ENCODE measurements around the gene C2CD4D.

Gene C2CD4D

DNA sequence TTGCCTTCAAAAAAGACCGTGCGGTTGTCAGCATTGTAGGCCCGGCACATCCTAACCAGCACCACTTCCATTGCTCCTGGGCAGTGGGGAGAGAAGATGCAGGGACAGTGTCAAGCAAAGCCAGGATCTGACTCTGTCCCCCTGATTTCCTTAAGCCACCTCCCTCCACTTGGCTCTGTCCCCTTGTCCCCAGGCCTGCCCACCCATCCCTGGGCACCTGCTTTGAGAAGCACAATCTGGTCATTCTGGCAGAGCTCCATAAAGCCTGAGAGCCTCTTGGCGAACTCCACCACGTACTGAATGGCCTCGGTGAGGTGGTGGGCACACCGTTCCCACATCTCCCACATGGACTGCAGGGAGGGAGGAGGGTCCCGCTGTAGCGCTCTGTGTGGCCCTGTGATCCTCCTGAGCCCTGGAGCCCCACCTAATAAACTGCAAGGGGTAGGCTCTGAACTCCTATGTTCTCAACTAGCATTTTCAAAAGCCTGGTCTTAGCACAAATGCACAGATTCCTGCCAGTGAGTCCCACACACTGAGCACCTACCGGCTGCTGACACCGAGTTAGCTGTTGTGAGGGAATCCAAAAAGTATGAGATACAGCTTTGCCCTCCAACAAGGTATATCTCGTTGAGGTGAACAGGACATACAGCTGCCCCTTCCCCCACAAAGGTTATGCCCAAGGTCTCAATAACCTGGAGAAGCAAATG, 26.2 kb downstream of the C2CD4D start:
- DNase-seq (ENCODE audit: low read depth): no peak
- no peak for TF ChIP-seq CTCF (conservative IDR thresholded peaks at IDR 0.05; ENCODE audit: low read depth, low read length)
- H3K4me3 ChIP-seq (ENCODE audit: low read length): no peak overlapping the region

DNA sequence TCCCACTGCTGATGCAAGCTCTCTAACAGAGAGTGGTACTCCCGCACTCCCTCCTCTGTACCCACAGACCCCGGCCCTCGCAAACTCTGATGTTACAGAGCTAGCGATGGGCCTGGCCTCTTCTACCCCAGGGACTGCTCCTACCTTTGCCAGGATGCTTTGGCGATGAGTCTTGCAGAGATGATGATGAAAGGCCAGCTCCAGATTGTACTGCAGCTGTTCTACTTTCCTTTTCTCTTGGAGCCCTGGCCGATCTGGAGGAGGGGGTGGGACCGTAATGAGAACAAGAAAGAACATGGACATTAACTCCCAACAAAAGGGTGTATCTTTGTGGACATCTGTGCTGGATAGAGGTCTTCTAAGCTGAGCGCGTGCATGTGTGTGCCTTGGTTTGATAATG, 28.4 kb downstream of the C2CD4D start:
- no peak for TF ChIP-seq CTCF (conservative IDR thresholded peaks at IDR 0.05; ENCODE audit: low read depth, low read length)
- no peak for DNase-seq (ENCODE audit: low read depth)

DNA sequence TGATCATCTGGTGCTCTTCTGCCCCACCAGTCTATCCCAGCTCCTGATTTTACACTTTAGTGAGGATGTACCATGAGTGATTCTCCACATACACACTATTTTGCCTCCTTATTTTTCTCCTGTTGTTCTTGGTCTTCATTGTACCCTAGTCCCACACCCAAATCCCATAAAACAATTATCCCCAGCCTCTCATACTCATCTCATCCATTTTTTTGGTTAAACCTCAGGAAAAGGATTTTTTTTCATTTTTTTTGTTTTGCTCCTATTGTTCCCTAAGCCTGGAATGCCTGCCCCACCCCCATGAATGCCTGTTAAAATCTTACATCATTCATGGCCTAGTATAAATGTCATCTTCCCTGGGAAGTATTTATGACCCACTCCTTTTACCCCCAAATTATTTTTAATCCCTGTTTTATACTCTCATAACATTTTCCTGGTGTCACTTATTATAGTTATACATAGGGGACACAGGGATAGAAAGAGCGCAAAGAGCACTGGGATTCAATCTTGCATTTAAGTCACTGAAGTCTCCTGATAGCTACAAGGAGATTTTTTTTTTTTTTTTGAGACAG, 29.5 kb downstream of the C2CD4D start:
- no peak for DNase-seq (ENCODE audit: low read depth)
- no peak overlapping the region for H3K4me3 ChIP-seq (ENCODE audit: low read length)

More for the DNA sequence above, 28.4 kb downstream of the C2CD4D start:
- H3K4me3 ChIP-seq (ENCODE audit: low read length): no peak overlapping the region

DNA sequence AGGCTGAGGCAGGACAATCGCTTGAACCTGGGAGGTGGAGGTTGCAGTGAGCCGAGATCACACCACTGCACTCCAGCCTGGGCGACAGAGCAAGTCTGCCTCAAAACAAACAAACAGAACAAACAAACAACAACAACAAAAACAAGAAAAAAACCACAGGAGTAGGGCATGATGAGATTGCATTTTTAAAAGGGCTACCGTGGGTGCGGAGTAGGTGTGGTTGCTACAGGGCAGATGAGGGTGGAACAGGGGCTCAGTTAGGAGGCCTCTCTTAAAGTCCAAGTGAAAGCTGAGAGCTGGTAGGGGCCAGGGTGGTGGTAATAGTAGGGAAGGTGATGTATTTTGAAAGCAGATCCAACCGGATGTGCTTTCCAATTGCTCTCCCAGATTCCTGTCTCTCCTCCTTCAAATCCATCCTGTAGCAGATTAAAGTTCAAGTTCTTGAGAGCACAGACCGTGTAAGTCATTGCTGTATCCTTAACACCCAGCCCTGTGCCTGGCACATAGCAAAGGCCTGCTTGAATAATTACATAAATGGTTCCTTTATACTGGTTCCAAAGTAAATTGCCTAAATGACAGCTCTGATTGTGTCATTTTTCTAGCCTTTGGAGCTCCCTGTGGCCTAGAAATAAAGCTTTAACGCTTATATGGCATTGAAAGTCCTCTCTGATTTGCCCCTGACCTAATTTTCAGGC, 30.2 kb downstream of the C2CD4D start:
- no peak for TF ChIP-seq CTCF (conservative IDR thresholded peaks at IDR 0.05; ENCODE audit: low read depth, low read length)
- no peak for DNase-seq (ENCODE audit: low read depth)
- no peak overlapping the region for H3K4me3 ChIP-seq (ENCODE audit: low read length)

More for the DNA sequence above, 29.5 kb downstream of the C2CD4D start:
- TF ChIP-seq CTCF (conservative IDR thresholded peaks at IDR 0.05; ENCODE audit: low read depth, low read length): no peak

DNA sequence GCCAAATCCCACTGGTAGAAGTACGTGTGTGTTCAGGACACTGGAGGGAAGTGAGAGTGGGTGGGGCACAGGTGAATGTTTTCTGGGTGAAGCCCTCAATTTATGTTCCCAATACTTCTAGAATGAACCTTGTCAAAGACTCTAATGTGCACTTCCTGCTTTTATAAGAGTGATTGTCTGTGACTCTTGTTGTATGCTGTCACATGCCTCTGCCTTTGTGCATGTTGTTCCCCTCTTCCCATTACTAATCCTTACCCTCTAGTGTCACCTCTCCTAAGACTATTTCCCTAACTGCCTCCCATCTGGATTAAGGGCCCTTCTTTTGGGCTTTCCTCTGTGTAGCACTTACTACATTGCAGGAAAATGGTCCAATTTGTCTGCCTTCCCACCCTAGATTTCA, 31.9 kb downstream of the C2CD4D start:
- no peak for DNase-seq (ENCODE audit: low read depth)
- no peak overlapping the region for H3K4me3 ChIP-seq (ENCODE audit: low read length)
- TF ChIP-seq CTCF (conservative IDR thresholded peaks at IDR 0.05; ENCODE audit: low read depth, low read length): no peak

DNA sequence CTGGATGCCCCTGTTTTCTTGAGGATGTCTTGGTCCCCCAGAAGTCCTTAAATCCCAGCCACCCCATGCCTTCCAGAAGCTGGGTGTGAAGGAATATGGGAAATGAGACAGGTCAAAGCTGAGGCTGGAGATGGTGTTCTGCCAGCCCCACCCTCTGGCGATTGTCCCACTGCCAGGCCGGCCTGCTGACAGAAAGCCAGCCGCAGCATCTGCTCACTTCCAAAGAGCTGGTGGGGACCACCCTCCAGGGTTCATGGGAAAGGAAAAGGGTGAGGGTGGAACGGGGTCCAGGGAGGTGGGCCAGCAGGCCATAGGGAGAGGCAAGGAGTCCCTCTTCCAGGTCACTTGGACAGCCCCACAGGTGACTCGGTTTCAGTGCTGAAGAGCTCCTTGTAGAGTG, 32.5 kb downstream of the C2CD4D start:
- DNase-seq (ENCODE audit: low read depth): no peak
- TF ChIP-seq CTCF (conservative IDR thresholded peaks at IDR 0.05; ENCODE audit: low read depth, low read length): no peak

More for the DNA sequence above, 32.5 kb downstream of the C2CD4D start:
- H3K4me3 ChIP-seq (ENCODE audit: low read length): no peak overlapping the region

Data from retinal pigment epithelial cell (primary cell).